Parathyroid adenoma (tissue), 2 donors: ENCODE measurements around the gene TMEM88.

Experiments
- H2AFZ ChIP-seq: fragments of 300-600 bp; sonication (generic); one replicate; pipeline ENCODE4 v1.7.0; 2017; ENCODE audit warnings: antibody characterized with exemption, mild to moderate bottlenecking
- H3K27ac ChIP-seq: fragments of 300-600 bp; sonication (generic); one replicate; pipeline ENCODE4 v1.7.0; 2017
- H3K27me3 ChIP-seq: fragments of 300-600 bp; sonication (generic); one replicate; pipeline ENCODE4 v1.7.0; 2017; ENCODE audit warnings: low read length; ENCODE audit not compliant: control insufficient read depth, insufficient read depth
- H3K36me3 ChIP-seq: fragments of 300-600 bp; sonication (generic); one replicate; pipeline ENCODE4 v1.7.0; 2017; ENCODE audit warnings: low read length; ENCODE audit not compliant: control insufficient read depth, insufficient read depth
- H3K4me1 ChIP-seq: fragments of 300-600 bp; sonication (generic); one replicate; pipeline ENCODE4 v1.7.0; 2017; ENCODE audit warnings: control low read depth
- H3K4me2 ChIP-seq: fragments of 300-600 bp; sonication (generic); one replicate; pipeline ENCODE4 v1.7.0; 2017; ENCODE audit warnings: low read length
- H3K4me3 ChIP-seq: fragments of 300-600 bp; sonication (generic); one replicate; pipeline ENCODE4 v1.7.0; 2017; ENCODE audit warnings: low read depth, low read length
- H3K79me2 ChIP-seq: fragments of 300-600 bp; sonication (generic); one replicate; pipeline ENCODE4 v1.7.0; 2017; ENCODE audit warnings: control low read depth
- H3K9ac ChIP-seq: fragments of 300-600 bp; sonication (generic); one replicate; pipeline ENCODE4 v1.7.0; 2017; ENCODE audit warnings: mild to moderate bottlenecking
- H3K9me3 ChIP-seq: fragments of 300-600 bp; sonication (generic); one replicate; pipeline ENCODE4 v1.7.0; 2017; ENCODE audit warnings: low read length; ENCODE audit not compliant: control insufficient read depth
- TF ChIP-seq, protein P1 (sequence below): fragments of 300-600 bp; sonication (generic); IDR thresholded peaks from one replicate; pipeline ENCODE4 v1.7.0; 2017; ENCODE audit warnings: antibody characterized with exemption, mild to moderate bottlenecking
- donor health status: primary hyperparathyroidism.

The TMEM88 gene

DNA sequence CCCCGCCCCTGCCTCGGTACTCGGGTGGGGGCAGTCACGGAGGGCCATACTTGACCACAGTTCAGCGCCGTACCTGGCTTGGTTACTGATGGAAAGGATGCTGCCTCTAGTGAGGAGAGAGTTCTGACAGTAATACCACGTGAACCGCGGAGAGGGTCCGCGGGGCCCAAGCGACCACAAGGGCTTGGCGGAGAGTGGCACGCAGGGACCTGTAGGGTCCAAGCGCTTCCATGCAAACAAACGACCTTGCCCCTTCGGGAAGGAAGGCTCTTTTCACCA is 11.7 kb upstream of the TMEM88 start:
- Histone ChIP-seq H3K4me2 (peak overlapping the region; percentile 75), H3K36me3 (no peaks in the 10 kb centered on the region), H3K4me3 (peak overlapping the region; percentile 88), H3K9me3 (no peaks in the 10 kb centered on the region), H3K4me1 (peaks cover 23% of the 10 kb centered on the region), H3K27ac (peak overlapping the region; percentile 98), H3K27me3 (no peaks in the 10 kb centered on the region), H3K9ac (peak overlapping the region; percentile 30), H2AFZ (peak overlapping the region; percentile 3), H3K79me2 (peaks cover 5% of the 10 kb centered on the region)
- TF ChIP-seq, protein P1, sequence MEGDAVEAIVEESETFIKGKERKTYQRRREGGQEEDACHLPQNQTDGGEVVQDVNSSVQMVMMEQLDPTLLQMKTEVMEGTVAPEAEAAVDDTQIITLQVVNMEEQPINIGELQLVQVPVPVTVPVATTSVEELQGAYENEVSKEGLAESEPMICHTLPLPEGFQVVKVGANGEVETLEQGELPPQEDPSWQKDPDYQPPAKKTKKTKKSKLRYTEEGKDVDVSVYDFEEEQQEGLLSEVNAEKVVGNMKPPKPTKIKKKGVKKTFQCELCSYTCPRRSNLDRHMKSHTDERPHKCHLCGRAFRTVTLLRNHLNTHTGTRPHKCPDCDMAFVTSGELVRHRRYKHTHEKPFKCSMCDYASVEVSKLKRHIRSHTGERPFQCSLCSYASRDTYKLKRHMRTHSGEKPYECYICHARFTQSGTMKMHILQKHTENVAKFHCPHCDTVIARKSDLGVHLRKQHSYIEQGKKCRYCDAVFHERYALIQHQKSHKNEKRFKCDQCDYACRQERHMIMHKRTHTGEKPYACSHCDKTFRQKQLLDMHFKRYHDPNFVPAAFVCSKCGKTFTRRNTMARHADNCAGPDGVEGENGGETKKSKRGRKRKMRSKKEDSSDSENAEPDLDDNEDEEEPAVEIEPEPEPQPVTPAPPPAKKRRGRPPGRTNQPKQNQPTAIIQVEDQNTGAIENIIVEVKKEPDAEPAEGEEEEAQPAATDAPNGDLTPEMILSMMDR, result no peak

DNA sequence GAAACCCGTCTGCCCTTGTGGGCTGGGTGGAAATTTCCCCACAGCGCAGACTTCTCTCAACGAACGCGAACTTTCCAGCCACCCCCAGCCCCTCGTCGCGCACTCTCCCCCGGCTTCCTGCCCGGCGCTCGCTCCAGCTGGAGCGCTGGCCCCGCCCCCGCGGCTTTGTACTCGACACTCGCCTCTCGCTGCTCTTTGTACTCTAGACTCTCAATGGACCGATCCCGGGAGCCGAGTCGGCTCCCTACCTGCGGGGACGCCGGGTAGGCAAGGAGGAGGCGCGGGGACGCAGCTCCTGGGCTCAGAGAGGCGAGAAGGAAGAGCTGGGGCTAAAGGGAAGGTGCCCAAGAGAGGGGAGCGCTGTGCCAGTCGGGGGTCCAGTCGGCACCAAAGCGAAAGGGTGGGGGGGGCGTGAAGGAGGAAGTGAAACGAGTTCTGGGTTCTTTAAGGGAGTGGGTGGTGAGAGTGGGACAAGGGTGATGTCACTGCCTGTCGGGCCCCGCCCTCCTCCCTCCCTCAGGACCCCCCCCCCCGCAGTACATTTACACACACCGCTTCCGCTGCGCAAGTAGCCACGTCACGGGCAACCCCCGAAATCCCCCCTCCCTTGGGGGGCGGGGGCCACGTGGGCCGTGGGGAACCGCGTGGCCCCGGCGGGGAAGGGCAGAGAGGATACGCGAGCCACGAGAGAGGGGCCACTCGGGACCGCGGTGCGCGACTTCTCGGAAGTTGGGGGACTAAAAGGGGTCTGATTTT is 11.2 kb upstream of the TMEM88 start:
- H3K79me2 ChIP-seq, result peaks cover 5% of the 10 kb centered on the region
- H3K27me3 ChIP-seq, result no peaks in the 10 kb centered on the region
- H2AFZ ChIP-seq, result peak overlapping the region; percentile 81
- H3K27ac ChIP-seq, result peak overlapping the region; percentile 98
- no peaks in the 10 kb centered on the region for H3K9me3 ChIP-seq
- H3K4me3 ChIP-seq, result peak overlapping the region; percentile 88
- peak overlapping the region; percentile 75 for H3K4me2 ChIP-seq
- H3K9ac ChIP-seq, result peak overlapping the region; percentile 1
- TF ChIP-seq, protein P1, result no peak
- no peaks in the 10 kb centered on the region for H3K36me3 ChIP-seq
- H3K4me1 ChIP-seq, result peaks cover 19% of the 10 kb centered on the region

DNA sequence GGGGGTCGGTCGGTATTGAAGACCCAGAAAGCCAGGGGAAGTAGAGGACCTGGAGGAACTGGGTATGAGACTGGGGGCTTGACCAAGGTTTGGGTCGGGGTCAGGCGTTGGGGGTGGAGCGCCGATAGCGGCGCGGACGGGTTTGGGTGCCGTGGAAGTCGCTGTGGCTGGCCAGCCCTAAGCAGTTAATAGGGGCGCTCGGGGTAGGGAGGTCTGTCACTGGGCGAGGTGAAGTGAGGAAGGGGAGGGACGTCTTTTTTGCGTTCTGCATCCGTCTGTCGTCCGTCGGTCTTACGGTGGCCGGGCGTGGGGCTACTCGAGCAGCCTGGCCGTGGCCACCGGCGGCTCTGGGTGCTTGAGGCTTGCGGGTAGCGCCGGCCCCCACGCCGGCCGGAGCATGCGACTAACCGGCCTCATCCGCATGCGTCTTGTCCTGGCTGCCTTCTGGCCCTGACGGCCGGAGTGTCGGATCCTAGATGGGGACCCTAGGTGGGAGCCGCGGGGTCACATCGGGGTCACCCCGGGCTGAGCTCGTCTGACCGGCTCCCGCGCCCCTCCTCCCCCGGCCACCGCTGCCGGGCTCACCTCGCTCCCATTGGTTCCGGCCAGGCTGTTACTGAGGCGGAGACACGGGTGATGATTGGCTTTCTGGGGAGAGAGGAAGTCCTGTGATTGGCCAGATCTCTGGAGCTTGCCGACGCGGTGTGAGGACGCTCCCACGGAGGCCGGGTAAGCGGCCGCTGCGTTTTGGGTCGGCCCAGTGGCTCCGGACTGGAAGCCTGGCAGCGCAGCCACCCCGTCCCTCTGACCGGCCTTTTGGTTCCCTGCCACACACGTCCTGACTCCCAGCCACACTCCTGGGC is 10.3 kb upstream of the TMEM88 start:
- TF ChIP-seq, protein P1, result no peak
- Histone ChIP-seq H3K4me1 (peaks cover 14% of the 10 kb centered on the region), H3K36me3 (no peaks in the 10 kb centered on the region), H3K4me3 (peak overlapping the region; percentile 88), H3K4me2 (peak overlapping the region; percentile 75), H3K27me3 (no peaks in the 10 kb centered on the region), H2AFZ (peak overlapping the region; percentile 81), H3K79me2 (peaks cover 3% of the 10 kb centered on the region), H3K9ac (peak overlapping the region; percentile 71), H3K9me3 (no peaks in the 10 kb centered on the region), H3K27ac (peak overlapping the region; percentile 98)

DNA sequence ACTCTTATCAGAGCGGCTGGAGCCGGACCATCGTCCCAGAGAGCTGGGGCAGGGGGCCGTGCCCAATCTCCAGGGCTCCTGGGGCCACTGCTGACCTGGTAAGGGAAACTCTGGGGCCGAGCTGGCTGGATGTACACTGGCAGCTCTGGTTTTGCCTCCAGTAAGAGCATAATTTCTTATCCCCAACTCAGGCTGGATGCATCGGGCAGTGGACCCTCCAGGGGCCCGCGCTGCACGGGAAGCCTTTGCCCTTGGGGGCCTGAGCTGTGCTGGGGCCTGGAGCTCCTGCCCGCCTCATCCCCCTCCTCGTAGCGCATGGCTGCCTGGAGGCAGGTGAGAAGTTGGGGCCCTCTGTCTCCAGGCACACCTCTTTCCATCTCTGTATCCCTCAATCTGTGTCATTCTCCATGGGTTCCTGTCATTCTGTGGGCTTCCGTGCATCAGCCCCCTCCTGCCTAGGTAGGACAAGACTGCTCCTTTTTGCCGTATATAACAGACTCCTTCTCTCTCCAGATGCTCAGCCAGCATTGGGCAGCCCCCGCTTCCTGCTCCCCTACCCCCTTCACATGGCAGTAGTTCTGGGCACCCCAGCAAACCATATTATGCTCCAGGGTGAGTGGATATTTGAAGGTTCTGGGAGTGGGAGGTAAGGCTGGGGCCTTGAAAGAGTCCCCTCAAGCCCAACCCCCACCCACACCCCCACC is 9.4 kb upstream of the TMEM88 start:
- peak overlapping the region; percentile 98 for H3K27ac ChIP-seq
- no peak overlapping the region for H3K9ac ChIP-seq
- H3K4me3 ChIP-seq, result peak overlapping the region; percentile 88
- no peaks in the 10 kb centered on the region for H3K9me3 ChIP-seq
- H3K36me3 ChIP-seq, result no peaks in the 10 kb centered on the region
- H3K27me3 ChIP-seq, result no peaks in the 10 kb centered on the region
- H3K4me1 ChIP-seq, result peaks cover 7% of the 10 kb centered on the region
- peaks cover 3% of the 10 kb centered on the region for H3K79me2 ChIP-seq
- H2AFZ ChIP-seq, result peak overlapping the region; percentile 81
- TF ChIP-seq, protein P1, result no peak
- peak overlapping the region; percentile 75 for H3K4me2 ChIP-seq
